ENCODE data around the gene SPHK1.
"Not testable (repeated sequence)": the region's sequence is repeated elsewhere in the genome, so short reads cannot be mapped to it uniquely, and the experiment has no call there.

Gene SPHK1

GRCh38 chr17:76354747-76355310, 29.6 kb upstream of the SPHK1 start:
- Mint-ChIP-seq H3K4me3 (peak overlapping the region; percentile 76), H3K27ac (no peak overlapping the region), H3K27me3 (no peaks in the 10 kb centered on the region), H3K36me3 (no peaks in the 10 kb centered on the region), H3K9me3 (ENCODE audit: low read depth) (no peaks in the 10 kb centered on the region), H3K4me1 (ENCODE audit: low read depth) (peaks cover 25% of the 10 kb centered on the region)

GRCh38 chr17:76356803-76357456, 27.5 kb upstream of the SPHK1 start:
- H3K4me3 Mint-ChIP-seq = no peak overlapping the region
- no peaks in the 10 kb centered on the region for H3K27me3 Mint-ChIP-seq
- H3K4me1 Mint-ChIP-seq (ENCODE audit: low read depth) = peaks cover 16% of the 10 kb centered on the region
- no peak overlapping the region for H3K27ac Mint-ChIP-seq
- H3K9me3 Mint-ChIP-seq (ENCODE audit: low read depth) = no peaks in the 10 kb centered on the region
- no peaks in the 10 kb centered on the region for H3K36me3 Mint-ChIP-seq

- H3K4me1 Mint-ChIP-seq (ENCODE audit: low read depth) = peaks cover 11% of the 10 kb centered on the region
- no peaks in the 10 kb centered on the region for H3K27me3 Mint-ChIP-seq
- H3K27ac Mint-ChIP-seq = no peak overlapping the region
- H3K9me3 Mint-ChIP-seq (ENCODE audit: low read depth) = no peaks in the 10 kb centered on the region
- H3K4me3 Mint-ChIP-seq = no peak overlapping the region
- no peaks in the 10 kb centered on the region for H3K36me3 Mint-ChIP-seq
These were observed 26.7 kb upstream of the SPHK1 start for GRCh38 chr17:76357597-76358158.

- Mint-ChIP-seq H3K4me3 (no peak overlapping the region), H3K36me3 (no peaks in the 10 kb centered on the region), H3K27me3 (no peaks in the 10 kb centered on the region), H3K9me3 (ENCODE audit: low read depth) (no peaks in the 10 kb centered on the region), H3K4me1 (ENCODE audit: low read depth) (peaks cover 4% of the 10 kb centered on the region), H3K27ac (no peak overlapping the region)
These were observed 25.0 kb upstream of the SPHK1 start for GRCh38 chr17:76359375-76359774.

GRCh38 chr17:76359776-76360175, 24.6 kb upstream of the SPHK1 start:
- not testable (repeated sequence) for H3K27me3 Mint-ChIP-seq; H3K36me3 Mint-ChIP-seq; H3K4me1 Mint-ChIP-seq (ENCODE audit: low read depth); H3K4me3 Mint-ChIP-seq; H3K9me3 Mint-ChIP-seq (ENCODE audit: low read depth); H3K27ac Mint-ChIP-seq

GRCh38 chr17:76360461-76360860, 23.9 kb upstream of the SPHK1 start:
- Mint-ChIP-seq H3K36me3 (no peaks in the 10 kb centered on the region), H3K9me3 (ENCODE audit: low read depth) (no peaks in the 10 kb centered on the region), H3K27me3 (no peaks in the 10 kb centered on the region), H3K4me3 (no peak overlapping the region), H3K4me1 (ENCODE audit: low read depth) (no peaks in the 10 kb centered on the region), H3K27ac (no peak overlapping the region)

GRCh38 chr17:76363107-76363842, 21.1 kb upstream of the SPHK1 start:
- H3K9me3 Mint-ChIP-seq (ENCODE audit: low read depth) = no peaks in the 10 kb centered on the region
- H3K4me1 Mint-ChIP-seq (ENCODE audit: low read depth) = no peaks in the 10 kb centered on the region
- H3K4me3 Mint-ChIP-seq = no peak overlapping the region
- no peak overlapping the region for H3K27ac Mint-ChIP-seq
- no peaks in the 10 kb centered on the region for H3K36me3 Mint-ChIP-seq
- H3K27me3 Mint-ChIP-seq = no peaks in the 10 kb centered on the region

GRCh38 chr17:76365256-76365903, 19.0 kb upstream of the SPHK1 start:
- Mint-ChIP-seq H3K4me1 (ENCODE audit: low read depth) (no peaks in the 10 kb centered on the region), H3K27me3 (no peaks in the 10 kb centered on the region), H3K4me3 (no peak overlapping the region), H3K9me3 (ENCODE audit: low read depth) (no peaks in the 10 kb centered on the region), H3K36me3 (no peaks in the 10 kb centered on the region), H3K27ac (no peak overlapping the region)

GRCh38 chr17:76366247-76366646, 18.2 kb upstream of the SPHK1 start:
- no peaks in the 10 kb centered on the region for H3K9me3 Mint-ChIP-seq (ENCODE audit: low read depth)
- H3K36me3 Mint-ChIP-seq = no peaks in the 10 kb centered on the region
- no peak overlapping the region for H3K4me3 Mint-ChIP-seq
- H3K4me1 Mint-ChIP-seq (ENCODE audit: low read depth) = no peaks in the 10 kb centered on the region
- no peaks in the 10 kb centered on the region for H3K27me3 Mint-ChIP-seq
- H3K27ac Mint-ChIP-seq = no peak overlapping the region

GRCh38 chr17:76367642-76368041, 16.8 kb upstream of the SPHK1 start:
- Mint-ChIP-seq H3K4me3 (no peak overlapping the region), H3K36me3 (no peaks in the 10 kb centered on the region), H3K9me3 (ENCODE audit: low read depth) (no peaks in the 10 kb centered on the region), H3K27me3 (no peaks in the 10 kb centered on the region), H3K27ac (no peak overlapping the region), H3K4me1 (ENCODE audit: low read depth) (no peaks in the 10 kb centered on the region)

GRCh38 chr17:76368545-76368944, 15.9 kb upstream of the SPHK1 start:
- no peaks in the 10 kb centered on the region for H3K27me3 Mint-ChIP-seq
- H3K36me3 Mint-ChIP-seq = no peaks in the 10 kb centered on the region
- no peak overlapping the region for H3K27ac Mint-ChIP-seq
- H3K9me3 Mint-ChIP-seq (ENCODE audit: low read depth) = no peaks in the 10 kb centered on the region
- H3K4me3 Mint-ChIP-seq = no peak overlapping the region
- H3K4me1 Mint-ChIP-seq (ENCODE audit: low read depth) = no peaks in the 10 kb centered on the region

GRCh38 chr17:76369379-76369778, 15.0 kb upstream of the SPHK1 start:
- H3K36me3 Mint-ChIP-seq = no peaks in the 10 kb centered on the region
- H3K9me3 Mint-ChIP-seq (ENCODE audit: low read depth) = no peaks in the 10 kb centered on the region
- H3K4me1 Mint-ChIP-seq (ENCODE audit: low read depth) = no peaks in the 10 kb centered on the region
- no peak overlapping the region for H3K27ac Mint-ChIP-seq
- no peaks in the 10 kb centered on the region for H3K27me3 Mint-ChIP-seq
- H3K4me3 Mint-ChIP-seq = no peak overlapping the region

GRCh38 chr17:76369804-76370203, 14.6 kb upstream of the SPHK1 start:
- Mint-ChIP-seq H3K4me3 (no peak overlapping the region), H3K36me3 (no peaks in the 10 kb centered on the region), H3K27ac (no peak overlapping the region), H3K4me1 (ENCODE audit: low read depth) (no peaks in the 10 kb centered on the region), H3K9me3 (ENCODE audit: low read depth) (no peaks in the 10 kb centered on the region), H3K27me3 (no peaks in the 10 kb centered on the region)

- H3K4me3 Mint-ChIP-seq = no peak overlapping the region
- no peak overlapping the region for H3K27ac Mint-ChIP-seq
- H3K9me3 Mint-ChIP-seq (ENCODE audit: low read depth) = no peaks in the 10 kb centered on the region
- H3K4me1 Mint-ChIP-seq (ENCODE audit: low read depth) = no peaks in the 10 kb centered on the region
- no peaks in the 10 kb centered on the region for H3K36me3 Mint-ChIP-seq
- H3K27me3 Mint-ChIP-seq = no peaks in the 10 kb centered on the region
These were observed 14.0 kb upstream of the SPHK1 start for GRCh38 chr17:76370261-76370993.
